OCI-LY1 (cell line): ENCODE results near the gene ZNF410.

Experiments
- H2AFZ ChIP-seq: fragments of 200-600 bp; sonication (generic), shearing (Covaris generic); 2 replicates; pipeline ENCODE4 v1.6.0; 2014; ENCODE audit warnings: antibody characterized with exemption, mild to moderate bottlenecking, low read length
- H3F3A ChIP-seq: fragments of 200-600 bp; sonication (generic), shearing (Covaris generic); 2 replicates; pipeline ENCODE4 v1.6.0; 2014; ENCODE audit warnings: mild to moderate bottlenecking, antibody characterized with exemption, low read length, moderate library complexity; ENCODE audit not compliant: insufficient read depth
- H3K27ac ChIP-seq: fragments of 200-600 bp; sonication (generic); 2 replicates; pipeline ENCODE4 v1.5.1; 2014; ENCODE audit warnings: low read length, mixed run types, mild to moderate bottlenecking, low read depth; ENCODE audit not compliant: poor library complexity, severe bottlenecking
- H3K27me3 ChIP-seq: fragments of 200-600 bp; sonication (generic); 2 replicates; pipeline ENCODE4 v1.6.0; 2014; ENCODE audit warnings: antibody characterized with exemption, mild to moderate bottlenecking, low read length, moderate library complexity; ENCODE audit not compliant: insufficient read depth
- H3K36me3 ChIP-seq: fragments of 200-600 bp; sonication (generic); 2 replicates; pipeline ENCODE4 v1.6.1; 2014; ENCODE audit warnings: mild to moderate bottlenecking, antibody characterized with exemption, low read length, moderate library complexity, mixed read lengths; ENCODE audit not compliant: insufficient read depth
- H3K4me1 ChIP-seq: fragments of 200-600 bp; sonication (generic); 2 replicates; pipeline ENCODE4 v1.5.1; 2014; ENCODE audit warnings: mild to moderate bottlenecking, low read length, moderate library complexity; ENCODE audit not compliant: insufficient read depth, severe bottlenecking
- H3K4me2 ChIP-seq: fragments of 200-600 bp; sonication (generic), shearing (Covaris generic); 2 replicates; pipeline ENCODE4 v1.6.1; 2014; ENCODE audit warnings: low read length
- H3K4me3 ChIP-seq: fragments of 200-600 bp; sonication (generic); 2 replicates; pipeline ENCODE4 v1.5.1; 2014; ENCODE audit warnings: low read length, low read depth, mild to moderate bottlenecking, mixed read lengths; ENCODE audit not compliant: poor library complexity, severe bottlenecking
- H3K79me2 ChIP-seq: fragments of 200-600 bp; shearing (Covaris generic); 2 replicates; pipeline ENCODE4 v1.6.1; 2016; ENCODE audit warnings: mixed run types, low read length, mixed read lengths; ENCODE audit not compliant: insufficient read depth
- H3K9ac ChIP-seq: fragments of 200-600 bp; sonication (generic), shearing (Covaris generic); 2 replicates; pipeline ENCODE4 v1.6.1; 2014; ENCODE audit warnings: mild to moderate bottlenecking, low read length, mixed read lengths
- H3K9me2 ChIP-seq: fragments of 200-600 bp; sonication (generic), shearing (Covaris generic); 2 replicates; pipeline ENCODE4 v1.6.1; 2014; ENCODE audit warnings: low read depth, mild to moderate bottlenecking, low read length, mixed read lengths
- H3K9me3 ChIP-seq: fragments of 200-600 bp; shearing (Covaris generic); 2 replicates; pipeline ENCODE4 v1.6.1; 2014; ENCODE audit warnings: low read length, mixed read lengths
- H4K20me1 ChIP-seq: fragments of 200-600 bp; sonication (generic), shearing (Covaris generic); 2 replicates; pipeline ENCODE4 v1.6.0; 2016; ENCODE audit warnings: mild to moderate bottlenecking, low read length; ENCODE audit not compliant: insufficient read depth
- CTCF ChIP-seq: fragments of 200-600 bp; sonication (generic), shearing (Covaris generic); IDR thresholded peaks from 2 replicates; pipeline ENCODE4 v1.5.1; 2017; ENCODE audit warnings: mild to moderate bottlenecking, antibody characterized with exemption, low read length, moderate library complexity, mixed read lengths
- EZH2 ChIP-seq: fragments of 200-600 bp; sonication (generic), shearing (Covaris generic); IDR thresholded peaks from 2 replicates; pipeline ENCODE4 v1.8.0; 2017; ENCODE audit warnings: borderline replicate concordance, mixed run types, mild to moderate bottlenecking, antibody characterized with exemption, low read length, moderate library complexity, mixed read lengths

Gene ZNF410

GRCh38 chr14:73955674-73956073, 69.0 kb downstream of the ZNF410 start:
- Histone ChIP-seq H3K4me1 (peaks cover 11% of the 10 kb centered on the region), H3K36me3 (peaks cover 48% of the 10 kb centered on the region), H3K27ac (no peak overlapping the region), H3K9ac (no peak overlapping the region), H3K9me3 (no peaks in the 10 kb centered on the region), H3K27me3 (no peaks in the 10 kb centered on the region), H3K4me2 (no peak overlapping the region), H3K79me2 (no peaks in the 10 kb centered on the region), H3F3A (no peaks in the 10 kb centered on the region), H3K9me2 (no peaks in the 10 kb centered on the region), H3K4me3 (no peak overlapping the region), H4K20me1 (no peaks in the 10 kb centered on the region), H2AFZ (no peak overlapping the region)
- TF ChIP-seq EZH2 (no peak), CTCF (no peak)

DNA sequence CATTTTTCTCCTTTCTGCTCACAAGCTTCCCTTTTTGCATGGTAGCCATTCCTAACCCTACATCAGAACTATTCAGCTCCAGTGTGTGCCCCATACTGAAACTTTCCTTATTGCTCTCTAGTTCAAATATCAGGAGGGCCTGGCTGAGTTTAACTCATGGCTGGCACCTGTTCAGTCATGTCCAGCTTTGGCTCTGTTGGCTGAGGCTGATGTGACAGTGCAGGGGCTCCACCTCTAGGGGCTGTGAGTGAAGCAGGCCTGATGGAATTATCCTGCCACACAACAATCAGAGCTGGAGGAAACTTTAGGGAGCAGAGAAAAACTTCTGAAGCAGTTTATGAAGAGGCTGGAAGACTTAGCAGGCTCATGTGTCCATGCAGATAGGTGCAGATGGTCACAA, 71.9 kb downstream of the ZNF410 start:
- Histone ChIP-seq H3K36me3 (peaks cover 67% of the 10 kb centered on the region), H2AFZ (no peak overlapping the region), H4K20me1 (no peaks in the 10 kb centered on the region), H3K4me1 (no peaks in the 10 kb centered on the region), H3F3A (no peaks in the 10 kb centered on the region), H3K4me3 (no peak overlapping the region), H3K9me2 (no peaks in the 10 kb centered on the region), H3K9ac (no peak overlapping the region), H3K27me3 (no peaks in the 10 kb centered on the region), H3K79me2 (no peaks in the 10 kb centered on the region), H3K9me3 (no peaks in the 10 kb centered on the region), H3K27ac (no peak overlapping the region), H3K4me2 (no peak overlapping the region)
- no peak for TF ChIP-seq EZH2
- TF ChIP-seq CTCF, result no peak; the same call in 1 of the 2 replicates

- Histone ChIP-seq H3K4me2 (no peak overlapping the region), H4K20me1 (no peaks in the 10 kb centered on the region), H3F3A (no peaks in the 10 kb centered on the region), H3K36me3 (peaks cover 74% of the 10 kb centered on the region), H3K9me2 (no peaks in the 10 kb centered on the region), H2AFZ (no peak overlapping the region), H3K9me3 (no peaks in the 10 kb centered on the region), H3K27ac (no peak overlapping the region), H3K9ac (no peak overlapping the region), H3K4me1 (no peaks in the 10 kb centered on the region), H3K79me2 (no peaks in the 10 kb centered on the region), H3K4me3 (no peak overlapping the region), H3K27me3 (no peaks in the 10 kb centered on the region)
- no peak for TF ChIP-seq CTCF
- no peak for TF ChIP-seq EZH2
These were observed 74.5 kb downstream of the ZNF410 start for GRCh38 chr14:73961192-73961591.
